HCT116 (cell line): ENCODE results near the gene IL1RAPL2. TPM values are rescaled to one million over a fixed set of nuclear protein-coding genes. Genes with fewer than 3 reads are reported as not detected.

Experiments
- ATAC-seq: fragments of 200-7000 bp; cut with Tn5 transposase; 2 replicates; pipeline ENCODE4 v1.9.1; 2020; ENCODE audit warnings: mild to moderate bottlenecking, moderate library complexity
- BruUV-seq: library from RNA; stranded (reverse); fragments of 400-500 nt; replicated peaks from 2 replicates; lab custom pipeline; 2021; lab: Mats Ljungman, UMichigan
- CTCF ChIA-PET: fragments of 300-600 bp; sonication (Branson Sonifier 250); formaldehyde crosslinking; loops from one replicate; lab custom pipeline; 2021; ENCODE audit warnings: antibody characterized with exemption; lab: Charles Lee
- POLR2A ChIA-PET: fragments of 300-600, 350-600 bp; sonication (Branson Sonifier 250); formaldehyde crosslinking; loops from one replicate; lab custom pipeline; 2021; ENCODE audit warnings: antibody characterized with exemption; lab: Charles Lee
- RAD21 ChIA-PET, 2 experiments: fragments of 300-600 bp; sonication (Branson Sonifier 250); formaldehyde crosslinking; loops; one replicate each; lab custom pipeline; 2023; ENCODE audit warnings: low total read pairs in 2 of 2; ENCODE audit not compliant: uncharacterized antibody in 2 of 2, unreplicated experiment in 2 of 2, low non-redundant PET in 1 of 2; lab: Charles Lee
- DNase-seq: peaks from one replicate; pipeline ENCODE4 v3.0.0-alpha.2; 2010; ENCODE audit warnings: low read depth, low spot score
- H2AFZ ChIP-seq: fragments of 200-600 bp; shearing (Covaris generic), sonication (generic); 2 replicates; pipeline ENCODE4 v1.6.1; 2017; ENCODE audit warnings: low read depth, mixed run types, mixed read lengths, antibody characterized with exemption, low read length; ENCODE audit not compliant: poor library complexity, severe bottlenecking
- H3K27ac ChIP-seq: 2 replicates; pipeline ENCODE4 v1.5.1; 2012; ENCODE audit warnings: low read depth, low read length
- H3K27me3 ChIP-seq: fragments of 200-600 bp; sonication (generic); 2 replicates; pipeline ENCODE4 v1.6.1; 2016; ENCODE audit warnings: mixed run types, low read length, mixed read lengths; ENCODE audit not compliant: insufficient read depth
- H3K36me3 ChIP-seq, 2 experiments: fragments of 200-500 bp in 1 of 2; fragments of 200-600 bp in 1 of 2; sonication (Bioruptor generic) in 1 of 2; sonication (generic) in 1 of 2; 2 replicates each; pipeline versions ENCODE4 v1.5.1 to v1.6.1; 2014 to 2016; ENCODE audit warnings: low read length in 2 of 2, inconsistent platforms in 1 of 2, mixed read lengths in 1 of 2, mixed run types in 1 of 2; ENCODE audit not compliant: insufficient read depth in 2 of 2, control insufficient read depth in 1 of 2
- H3K4me1 ChIP-seq, 2 experiments: fragments of 200-600 bp in 1 of 2; sonication (generic) in 1 of 2; 2 replicates each; pipeline versions ENCODE4 v1.5.1 to v1.6.1; 2012 to 2017; ENCODE audit warnings: low read length in 2 of 2, inconsistent platforms in 1 of 2, mild to moderate bottlenecking in 1 of 2, mixed read lengths in 1 of 2, mixed run types in 1 of 2, moderate library complexity in 1 of 2; ENCODE audit not compliant: insufficient read depth in 2 of 2, control insufficient read depth in 1 of 2
- H3K4me2 ChIP-seq: fragments of 200-600 bp; sonication (generic); 2 replicates; pipeline ENCODE4 v1.6.1; 2017; ENCODE audit warnings: mixed run types, low read length, mixed read lengths
- H3K4me3 ChIP-seq, 2 experiments: fragments of 200-600 bp in 1 of 2; sonication (generic) in 1 of 2; replicated peaks in 1 of 2; 2 replicates each; pipeline ENCODE4 v1.5.1; 2011 to 2016; ENCODE audit warnings: low read length in 2 of 2, control low read depth in 1 of 2, low read depth in 1 of 2, mild to moderate bottlenecking in 1 of 2, mixed read lengths in 1 of 2, mixed run types in 1 of 2
- H3K79me2 ChIP-seq: fragments of 200-600 bp; sonication (generic); 2 replicates; pipeline ENCODE4 v1.6.1; 2017; ENCODE audit warnings: mild to moderate bottlenecking, mixed run types, low read length, moderate library complexity, mixed read lengths; ENCODE audit not compliant: insufficient read depth
- H3K9ac ChIP-seq: fragments of 200-600 bp; sonication (generic); 2 replicates; pipeline ENCODE4 v1.6.1; 2016; ENCODE audit warnings: low read length, mixed read lengths
- H3K9me2 ChIP-seq: fragments of 200-600 bp; sonication (generic), shearing (Covaris generic); 2 replicates; pipeline ENCODE4 v1.6.1; 2017; ENCODE audit warnings: mixed run types, mild to moderate bottlenecking, moderate library complexity; ENCODE audit not compliant: insufficient read depth
- H3K9me3 ChIP-seq, 2 experiments: fragments of 200-500 bp in 1 of 2; fragments of 200-600 bp in 1 of 2; sonication (Bioruptor generic) in 1 of 2; sonication (generic) in 1 of 2; 2 replicates each; pipeline ENCODE4 v1.6.1; 2014 to 2017; ENCODE audit warnings: low read length in 2 of 2, mixed read lengths in 2 of 2, inconsistent platforms in 1 of 2, low read depth in 1 of 2, mild to moderate bottlenecking in 1 of 2, mixed run types in 1 of 2, moderate library complexity in 1 of 2; ENCODE audit not compliant: control insufficient read depth in 1 of 2, insufficient read depth in 1 of 2
- H4K20me1 ChIP-seq: fragments of 200-600 bp; sonication (generic), shearing (Covaris generic); 2 replicates; pipeline ENCODE4 v1.6.1; 2017; ENCODE audit warnings: mixed run types, mild to moderate bottlenecking, moderate library complexity; ENCODE audit not compliant: insufficient read depth
- ATF3 ChIP-seq: IDR thresholded peaks from 2 replicates; pipeline ENCODE4 v1.6.1; 2012
- CBX3 ChIP-seq: IDR thresholded peaks from 2 replicates; pipeline ENCODE4 v1.6.1; 2012; ENCODE audit warnings: low read depth
- CEBPB ChIP-seq: IDR thresholded peaks from 2 replicates; pipeline ENCODE4 v1.6.1; 2012; ENCODE audit warnings: low read depth
- CTCF ChIP-seq, 3 experiments: fragments of 200-600 bp in 1 of 3; sonication (generic) in 1 of 3; IDR thresholded peaks in 2 of 3; conservative IDR thresholded peaks in 1 of 3; 2 replicates each; pipeline ENCODE4 v1.5.1; 2012 to 2017; ENCODE audit warnings: low read depth in 2 of 3, low read length in 2 of 3, antibody characterized with exemption in 1 of 3, borderline replicate concordance in 1 of 3, control low read depth in 1 of 3, mild to moderate bottlenecking in 1 of 3, mixed read lengths in 1 of 3, mixed run types in 1 of 3, moderate library complexity in 1 of 3; ENCODE audit not compliant: insufficient read depth in 1 of 3
- EGR1 ChIP-seq: IDR thresholded peaks from 2 replicates; pipeline ENCODE4 v1.6.1; 2012; ENCODE audit warnings: low read depth
- ELF1 ChIP-seq: IDR thresholded peaks from 2 replicates; pipeline ENCODE4 v1.6.1; 2012; ENCODE audit warnings: low read depth, borderline replicate concordance
- EZH2 ChIP-seq: fragments of 200-600 bp; sonication (generic); IDR thresholded peaks from 2 replicates; pipeline ENCODE4 v1.6.1; 2017; ENCODE audit warnings: antibody characterized with exemption, mixed run types
- FOSL1 ChIP-seq: IDR thresholded peaks from 2 replicates; pipeline ENCODE4 v1.6.1; 2012; ENCODE audit warnings: low read depth
- JUND ChIP-seq: IDR thresholded peaks from 2 replicates; pipeline ENCODE4 v1.6.1; 2012
- MAX ChIP-seq: IDR thresholded peaks from 2 replicates; pipeline ENCODE4 v1.6.1; 2012
- POLR2A ChIP-seq: IDR thresholded peaks from 2 replicates; pipeline ENCODE4 v1.7.0; 2011; ENCODE audit warnings: borderline replicate concordance; ENCODE audit not compliant: insufficient read depth, insufficient read length; ENCODE audit errors: extremely low read depth
- POLR2AphosphoS5 ChIP-seq: IDR thresholded peaks from 2 replicates; pipeline ENCODE4 v1.6.1; 2011; ENCODE audit warnings: mild to moderate bottlenecking, low read depth, low read length, moderate library complexity
- RAD21 ChIP-seq: IDR thresholded peaks from 2 replicates; pipeline ENCODE4 v1.6.1; 2012; ENCODE audit warnings: low read depth, mild to moderate bottlenecking
- REST ChIP-seq: IDR thresholded peaks from 2 replicates; pipeline ENCODE4 v1.6.1; 2012; ENCODE audit warnings: low read depth
- SIN3A ChIP-seq: IDR thresholded peaks from 2 replicates; pipeline ENCODE4 v1.6.1; 2012; ENCODE audit warnings: low read depth
- SP1 ChIP-seq: IDR thresholded peaks from 2 replicates; pipeline ENCODE4 v1.6.1; 2012; ENCODE audit warnings: low read depth
- TCF7L2 ChIP-seq: IDR thresholded peaks from 2 replicates; pipeline ENCODE4 v1.7.0; 2011; ENCODE audit warnings: borderline replicate concordance, inconsistent platforms; ENCODE audit not compliant: insufficient read depth, insufficient read length; ENCODE audit errors: extremely low read depth
- ZBTB33 ChIP-seq: IDR thresholded peaks from 2 replicates; pipeline ENCODE4 v1.6.1; 2011; ENCODE audit warnings: mild to moderate bottlenecking, low read length, moderate library complexity; ENCODE audit not compliant: insufficient replicate concordance; ENCODE audit errors: extremely low read depth
- ZFX ChIP-seq: fragments of 450-650 bp; IDR thresholded peaks from 2 replicates; pipeline ENCODE4 v1.6.1; 2017
- ZNF274 ChIP-seq: fragments of 200-500 bp; sonication (Bioruptor generic); IDR thresholded peaks from 2 replicates; pipeline ENCODE4 v1.6.1; 2014; ENCODE audit warnings: mild to moderate bottlenecking, low read depth, low read length, inconsistent platforms
- intact Hi-C: fragments of 100-400 bp; cut with micrococcal nuclease; formaldehyde crosslinking; loops from 2 replicates; pipeline ENCODE4 v1.10.0; 2022
- total RNA-seq: library from RNA; stranded (reverse); gene quantifications from one replicate; pipeline ENCODE4 v1.2.1, GENCODE V29; 2021; ENCODE audit not compliant: unreplicated experiment

IL1RAPL2 gene
- total RNA-seq, 1 experiment from 2014 or later: not detected

- Histone ChIP-seq H3K79me2 (no peaks in the 10 kb centered on the region), H3K27me3 (no peaks in the 10 kb centered on the region)
- no peak for ATAC-seq
- RAD21 ChIA-PET: no interaction called here
- no peak for TF ChIP-seq ZNF274
- no peak for TF ChIP-seq ZBTB33
- TF ChIP-seq CEBPB: no peak
- TF ChIP-seq SIN3A: no peak
- TF ChIP-seq EZH2: no peak
- no peak for TF ChIP-seq CBX3
- TF ChIP-seq JUND: no peak
- no peak for TF ChIP-seq ATF3
- TF ChIP-seq POLR2AphosphoS5: no peak
- TF ChIP-seq FOSL1: no peak
- no peak for TF ChIP-seq EGR1
- no peak for TF ChIP-seq REST
- no peak for TF ChIP-seq MAX
- no peak for TF ChIP-seq ZFX
- no peak for TF ChIP-seq SP1
- TF ChIP-seq TCF7L2: no peak
- no peak for TF ChIP-seq RAD21
- no peak for TF ChIP-seq CTCF (IDR thresholded peaks at IDR 0.05 in 2 of 3, conservative IDR thresholded peaks at IDR 0.05 in 1 of 3; ENCODE audit: borderline replicate concordance in 1 of 3, insufficient read depth in 1 of 3, low read depth in 2 of 3, low read length in 2 of 3)
- TF ChIP-seq POLR2A: no peak
- TF ChIP-seq ELF1: no peak
- TF ChIP-seq, all 23 proteins: peak for 0
- Histone ChIP-seq H3K36me3 (no peaks in the 10 kb centered on the region), H2AFZ (no peak overlapping the region), H3K4me2 (no peak overlapping the region), H3K4me1 (no peaks in the 10 kb centered on the region), H3K27ac (no peak overlapping the region), H4K20me1 (no peaks in the 10 kb centered on the region), H3K9ac (no peak overlapping the region), H3K4me3 (no peak overlapping the region), H3K9me3 (no peaks in the 10 kb centered on the region), H3K9me2 (no peaks in the 10 kb centered on the region)
- CTCF ChIA-PET: no interaction called here
- no peak for DNase-seq
- intact Hi-C loops: no loop called here
- no TSS peak for BruUV-seq
- POLR2A ChIA-PET: no interaction called here
Observed at GRCh38 chrX:105662248-105662647, 1096.2 kb downstream of the IL1RAPL2 start.
